Kidney (tissue), 14 donors: ENCODE results near the gene CLEC3B. TPM values are rescaled to one million over a fixed set of nuclear protein-coding genes. Genes with fewer than 3 reads are reported as not detected.

Source experiments
- DNase-seq, 5 donors: peaks; one replicate each; pipeline ENCODE4 v3.0.0-alpha.2; 2013 to 2020
- FAIRE-seq: peaks from 2 replicates; lab custom pipeline; 2012; peaks lifted over from hg19 to GRCh38; lab: Jason Lieb, UNC
- H3K27ac ChIP-seq, 2 donors: one replicate each; pipeline ENCODE4 v1.7.0; 2013; ENCODE audit warnings: low read depth in 2 of 2, low read length in 2 of 2, inconsistent platforms in 1 of 2
- H3K27me3 ChIP-seq: one replicate; pipeline ENCODE4 v1.7.1; 2013; ENCODE audit warnings: low read length, inconsistent platforms; ENCODE audit not compliant: control insufficient read depth, insufficient read depth
- H3K36me3 ChIP-seq, 3 donors: one replicate each; pipeline versions ENCODE4 v1.7.0 to v1.7.1; 2013; ENCODE audit warnings: low read length in 3 of 3, control low read depth in 1 of 3, inconsistent platforms in 1 of 3; ENCODE audit not compliant: insufficient read depth in 3 of 3, control insufficient read depth in 2 of 3
- H3K4me1 ChIP-seq, 3 donors: one replicate each; pipeline versions ENCODE4 v1.7.0 to v1.7.1; 2013; ENCODE audit warnings: low read length in 3 of 3, inconsistent platforms in 1 of 3, low read depth in 1 of 3; ENCODE audit not compliant: control insufficient read depth in 2 of 3, insufficient read depth in 2 of 3
- H3K4me3 ChIP-seq, 3 donors: one replicate each; pipeline versions ENCODE4 v1.7.0 to v1.8.1; 2013; ENCODE audit warnings: low read length in 3 of 3, control low read depth in 1 of 3, inconsistent platforms in 1 of 3
- H3K9ac ChIP-seq, 3 donors: one replicate each; pipeline versions ENCODE4 v1.7.0 to v1.7.1; 2013; ENCODE audit warnings: low read length in 3 of 3, control low read depth in 1 of 3, inconsistent platforms in 1 of 3
- H3K9me3 ChIP-seq, 3 donors: one replicate each; pipeline versions ENCODE4 v1.7.0 to v1.7.1; 2013; ENCODE audit warnings: low read length in 3 of 3, control low read depth in 1 of 3, inconsistent platforms in 1 of 3; ENCODE audit not compliant: control insufficient read depth in 2 of 3, insufficient read depth in 1 of 3
- intact Hi-C: fragments of 100-400 bp; cut with DNase I; formaldehyde crosslinking; loops from one replicate; pipeline ENCODE4 v1.11.1; 2022
- polyA plus RNA-seq: library from polyadenylated mRNA; stranded (reverse); fragments of 350-450 nt; fragmentation: Illumina TruSeq; extraction: RNeasy Lipid Tissue Mini Kit (QIAGEN cat#74804); gene quantifications from one replicate; pipeline ENCODE4 v1.2.3, GENCODE V29; 2014; ENCODE audit warnings: low read depth, low replicate concordance; ENCODE audit not compliant: insufficient read depth
- total RNA-seq: library from RNA; stranded (reverse); fragmentation: NEBNext Ultra II Directional; extraction: Animal tissue kit (Norgen Biotek cat#: 25700); gene quantifications from one replicate; pipeline ENCODE4 v1.2.1, GENCODE V29; 2021
- TF ChIP-seq, protein P1 (sequence below): IDR thresholded peaks from 3 replicates; pipeline ENCODE4 v1.5.1; 2012; ENCODE audit warnings: mild to moderate bottlenecking, moderate library complexity, borderline replicate concordance; ENCODE audit not compliant: insufficient read depth; ENCODE audit errors: extremely low read depth
- donor health status: control.
- donor health status: control.
- donor health status: control.
- donor health status: control.
- donor health status: control.
- donor health status: DM: yes; HTN: yes; CAD: no.
- donor health status: Normal renal cell carcinoma (clear cell type).

Gene CLEC3B
- total and polyA plus RNA-seq, 2 donors from 2014 or later, result 45.3 to 284 TPM

GRCh38 chr3:45027441-45027840, 1.3 kb downstream of the CLEC3B start:
- FAIRE-seq, result no peak
- H3K9me3 ChIP-seq, result no peaks in the 10 kb centered on the region
- peak overlapping the region; percentile 34 to 40 for H3K27ac ChIP-seq
- peaks cover 0 to 15% (median 0%) of the 10 kb centered on the region in 3 donors for H3K4me1 ChIP-seq
- TF ChIP-seq, protein P1, sequence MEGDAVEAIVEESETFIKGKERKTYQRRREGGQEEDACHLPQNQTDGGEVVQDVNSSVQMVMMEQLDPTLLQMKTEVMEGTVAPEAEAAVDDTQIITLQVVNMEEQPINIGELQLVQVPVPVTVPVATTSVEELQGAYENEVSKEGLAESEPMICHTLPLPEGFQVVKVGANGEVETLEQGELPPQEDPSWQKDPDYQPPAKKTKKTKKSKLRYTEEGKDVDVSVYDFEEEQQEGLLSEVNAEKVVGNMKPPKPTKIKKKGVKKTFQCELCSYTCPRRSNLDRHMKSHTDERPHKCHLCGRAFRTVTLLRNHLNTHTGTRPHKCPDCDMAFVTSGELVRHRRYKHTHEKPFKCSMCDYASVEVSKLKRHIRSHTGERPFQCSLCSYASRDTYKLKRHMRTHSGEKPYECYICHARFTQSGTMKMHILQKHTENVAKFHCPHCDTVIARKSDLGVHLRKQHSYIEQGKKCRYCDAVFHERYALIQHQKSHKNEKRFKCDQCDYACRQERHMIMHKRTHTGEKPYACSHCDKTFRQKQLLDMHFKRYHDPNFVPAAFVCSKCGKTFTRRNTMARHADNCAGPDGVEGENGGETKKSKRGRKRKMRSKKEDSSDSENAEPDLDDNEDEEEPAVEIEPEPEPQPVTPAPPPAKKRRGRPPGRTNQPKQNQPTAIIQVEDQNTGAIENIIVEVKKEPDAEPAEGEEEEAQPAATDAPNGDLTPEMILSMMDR, result no peak
- intact Hi-C loops, result no loop called here
- no peak for DNase-seq
- peak overlapping the region in 1 of 3 donors; percentile 29 for H3K9ac ChIP-seq
- peak overlapping the region in 1 of 3 donors; percentile 69 for H3K4me3 ChIP-seq
- H3K27me3 ChIP-seq, result no peaks in the 10 kb centered on the region
- H3K36me3 ChIP-seq, result peaks cover 0 to 4% (median 0%) of the 10 kb centered on the region in 3 donors

DNA sequence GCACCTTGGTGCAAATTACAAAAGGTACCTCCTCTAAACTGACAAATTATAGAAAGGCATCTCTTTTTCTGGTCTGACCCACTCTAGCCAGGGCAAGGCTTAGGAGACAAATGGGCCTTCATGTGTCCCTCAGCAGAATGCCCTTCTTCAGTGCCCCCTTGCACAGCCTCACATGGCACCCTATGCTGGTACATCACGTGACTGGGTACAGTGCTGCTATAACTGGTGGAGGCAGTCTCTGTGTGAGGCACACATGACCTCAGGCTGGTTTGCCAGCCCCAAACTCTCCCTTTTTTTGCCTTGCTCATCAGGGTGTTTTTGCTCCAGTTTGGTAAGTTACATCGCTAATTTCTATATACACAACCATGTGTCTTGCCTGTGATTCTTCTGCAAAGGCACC, 3.1 kb downstream of the CLEC3B start:
- Histone ChIP-seq H3K4me3 (peak overlapping the region in 1 of 3 donors; percentile 12), H3K4me1 (peaks cover 0 to 17% (median 0%) of the 10 kb centered on the region in 3 donors), H3K9ac (no peak overlapping the region), H3K27ac (no peak overlapping the region), H3K9me3 (no peaks in the 10 kb centered on the region), H3K36me3 (peaks cover 0 to 4% (median 0%) of the 10 kb centered on the region in 3 donors), H3K27me3 (no peaks in the 10 kb centered on the region)
- no peak for FAIRE-seq
- intact Hi-C loops, result no loop called here
- TF ChIP-seq, protein P1, result no peak
- no peak for DNase-seq

GRCh38 chr3:45029661-45030060, 3.6 kb downstream of the CLEC3B start:
- no peak overlapping the region for H3K27ac ChIP-seq
- FAIRE-seq, result no peak
- TF ChIP-seq, protein P1, result no peak
- DNase-seq, result no peak
- peaks cover 0 to 17% (median 0%) of the 10 kb centered on the region in 3 donors for H3K4me1 ChIP-seq
- no peak overlapping the region for H3K4me3 ChIP-seq
- H3K9ac ChIP-seq, result no peak overlapping the region
- intact Hi-C loops, result loop anchor here (10.0 kb wide), 1 partner anchor 475 kb away; no protein-coding TSS in a partner anchor
- H3K36me3 ChIP-seq, result peaks cover 0 to 4% (median 0%) of the 10 kb centered on the region in 3 donors
- no peaks in the 10 kb centered on the region for H3K27me3 ChIP-seq
- H3K9me3 ChIP-seq, result no peaks in the 10 kb centered on the region

- intact Hi-C loops, result loop anchor here (10.0 kb wide), 1 partner anchor 473 kb away; no protein-coding TSS in a partner anchor
- no peaks in the 10 kb centered on the region for H3K27me3 ChIP-seq
- no peak overlapping the region for H3K27ac ChIP-seq
- H3K4me1 ChIP-seq, result peaks cover 0 to 12% (median 0%) of the 10 kb centered on the region in 3 donors
- DNase-seq (no peak), FAIRE-seq (no peak)
- H3K36me3 ChIP-seq, result peaks cover 0 to 4% (median 0%) of the 10 kb centered on the region in 3 donors
- TF ChIP-seq, protein P1, result no peak
- H3K9ac ChIP-seq, result no peak overlapping the region
- H3K4me3 ChIP-seq, result no peak overlapping the region
- no peaks in the 10 kb centered on the region for H3K9me3 ChIP-seq
These were observed 5.4 kb downstream of the CLEC3B start for GRCh38 chr3:45031531-45031930.
